ENCODE results near the gene PIGZ.

- TF ChIP-seq FOSL1 (IDR thresholded peaks at IDR 0.05; ENCODE audit: low read depth) (no peak), EZH2 (IDR thresholded peaks at IDR 0.05) (no peak), TCF7L2 (IDR thresholded peaks at IDR 0.05; ENCODE audit: borderline replicate concordance, extremely low read depth, insufficient read depth, insufficient read length) (no peak), CTCF (IDR thresholded peaks at IDR 0.05 in 2 of 3, conservative IDR thresholded peaks at IDR 0.05 in 1 of 3; ENCODE audit: borderline replicate concordance in 1 of 3, insufficient read depth in 1 of 3, low read depth in 2 of 3, low read length in 2 of 3) (peak; percentile 45 to 56 (median 54); a peak in 5 of 6 replicates), POLR2A (IDR thresholded peaks at IDR 0.05; ENCODE audit: borderline replicate concordance, extremely low read depth, insufficient read depth, insufficient read length) (no peak), EZH2phosphoT487 (IDR thresholded peaks at IDR 0.05; ENCODE audit: borderline replicate concordance) (no peak), ATF3 (IDR thresholded peaks at IDR 0.05) (no peak), RAD21 (IDR thresholded peaks at IDR 0.05; ENCODE audit: low read depth) (peak; percentile 66), POLR2AphosphoS5 (IDR thresholded peaks at IDR 0.05; ENCODE audit: low read depth, low read length) (peak; percentile 34; the same call in 1 of the 2 replicates), YY1 (IDR thresholded peaks at IDR 0.05; ENCODE audit: extremely low read depth, insufficient replicate concordance, low read depth, low read length) (no peak)
Observed at GRCh38 chr3:196969660-196970546, 1.3 kb upstream of the PIGZ start.

Data from HCT116 (cell line).